Activated naive CD4-positive, alpha-beta T cell treated with anti-CD3 and anti-CD28 coated beads, Interleukin-2, amount 50 U/mL, for 16 hours (primary cell): ENCODE measurements around the gene KCNH6.

Source experiments
- DNase-seq: peaks from one replicate; pipeline ENCODE4 v3.0.0-alpha.2; 2020

The KCNH6 gene

GRCh38 chr17:63534816-63535455 is 11.8 kb downstream of the KCNH6 start:
- DNase-seq: no peak

GRCh38 chr17:63535640-63536039 is 12.5 kb downstream of the KCNH6 start:
- DNase-seq: no peak

GRCh38 chr17:63537001-63537400 is 13.8 kb downstream of the KCNH6 start:
- DNase-seq: no peak

- peak; percentile 35 for DNase-seq
Measured at GRCh38 chr17:63537991-63538692, 15.0 kb downstream of the KCNH6 start.

GRCh38 chr17:63538693-63539595 is 15.8 kb downstream of the KCNH6 start:
- no peak for DNase-seq

GRCh38 chr17:63540590-63540989 is 17.4 kb downstream of the KCNH6 start:
- DNase-seq: no peak

- no peak for DNase-seq
Measured at GRCh38 chr17:63542218-63542545, 19.0 kb downstream of the KCNH6 start.

GRCh38 chr17:63542942-63543821 is 20.0 kb downstream of the KCNH6 start:
- no peak for DNase-seq

- no peak for DNase-seq
Measured at GRCh38 chr17:63543822-63544420, 20.8 kb downstream of the KCNH6 start.

- no peak for DNase-seq
Measured at GRCh38 chr17:63544467-63545301, 21.5 kb downstream of the KCNH6 start.

GRCh38 chr17:63546308-63547082 is 23.3 kb downstream of the KCNH6 start:
- no peak for DNase-seq

- no peak for DNase-seq
Measured at GRCh38 chr17:63547083-63547523, 23.9 kb downstream of the KCNH6 start.

- DNase-seq: no peak
Measured at GRCh38 chr17:63549289-63549945, 26.3 kb downstream of the KCNH6 start.

- DNase-seq: peak; percentile 99
Measured at GRCh38 chr17:63549946-63550816, 27.0 kb downstream of the KCNH6 start, which contains the start of gene DCAF7. Gene DCAF7, plus strand, starts transcription at chr17:63550477. Its CDS starts 201 bp downstream, at chr17:63550678.

- DNase-seq: no peak
Measured at GRCh38 chr17:63550817-63551639, 27.9 kb downstream of the KCNH6 start.

GRCh38 chr17:63552211-63552610 is 29.1 kb downstream of the KCNH6 start:
- DNase-seq: no peak

- DNase-seq: no peak
Measured at GRCh38 chr17:63555500-63556156, 32.5 kb downstream of the KCNH6 start.
